DOHH2 (cell line): ENCODE data around the gene KRT33A.
"Not testable (repeated sequence)": the region's sequence is repeated elsewhere in the genome, so short reads cannot be mapped to it uniquely, and the experiment has no call there.

Experiments used
- H3F3A ChIP-seq: fragments of 200-600 bp; sonication (generic), shearing (Covaris generic); 2 replicates; pipeline ENCODE4 v1.6.0; 2016; ENCODE audit warnings: antibody characterized with exemption, mild to moderate bottlenecking; ENCODE audit not compliant: control insufficient read depth, insufficient read depth
- H3K27ac ChIP-seq: fragments of 200-600 bp; sonication (generic); 2 replicates; pipeline ENCODE4 v1.5.1; 2014; ENCODE audit warnings: low read depth, mild to moderate bottlenecking, low read length, moderate library complexity
- H3K27me3 ChIP-seq: fragments of 200-600 bp; sonication (generic); 2 replicates; pipeline ENCODE4 v1.6.1; 2014; ENCODE audit warnings: mild to moderate bottlenecking, low read length, mixed read lengths; ENCODE audit not compliant: control insufficient read depth
- H3K36me3 ChIP-seq: fragments of 200-600 bp; sonication (generic); 2 replicates; pipeline ENCODE4 v1.6.1; 2014; ENCODE audit warnings: mild to moderate bottlenecking, low read length, moderate library complexity, mixed read lengths; ENCODE audit not compliant: control insufficient read depth
- H3K4me1 ChIP-seq: fragments of 200-600 bp; sonication (generic); 2 replicates; pipeline ENCODE4 v1.6.1; 2014; ENCODE audit warnings: mild to moderate bottlenecking, low read length, mixed read lengths; ENCODE audit not compliant: control insufficient read depth
- H3K4me2 ChIP-seq: fragments of 200-600 bp; sonication (generic); 2 replicates; pipeline ENCODE4 v1.6.0; 2014; ENCODE audit warnings: mild to moderate bottlenecking, low read length, moderate library complexity
- H3K4me3 ChIP-seq: fragments of 200-600 bp; sonication (generic); 2 replicates; pipeline ENCODE4 v1.5.1; 2014; ENCODE audit warnings: mild to moderate bottlenecking, low read length, mixed read lengths
- H3K79me2 ChIP-seq: fragments of 200-600 bp; sonication (generic); 2 replicates; pipeline ENCODE4 v1.6.1; 2014; ENCODE audit warnings: mild to moderate bottlenecking, low read length, mixed read lengths; ENCODE audit not compliant: control insufficient read depth
- H3K9me2 ChIP-seq: fragments of 200-600 bp; sonication (generic); replicated peaks from 2 replicates; pipeline ENCODE4 v1.6.1; 2014; ENCODE audit warnings: mild to moderate bottlenecking, low read length, mixed read lengths; ENCODE audit not compliant: control insufficient read depth
- H3K9me3 ChIP-seq: fragments of 200-600 bp; sonication (generic); 2 replicates; pipeline ENCODE4 v1.6.1; 2014; ENCODE audit warnings: antibody characterized with exemption, low read length, mixed read lengths; ENCODE audit not compliant: control insufficient read depth, insufficient read depth
- H4K20me1 ChIP-seq: fragments of 200-600 bp; sonication (generic); 2 replicates; pipeline ENCODE4 v1.6.0; 2014; ENCODE audit warnings: low read depth, mild to moderate bottlenecking, antibody characterized with exemption, low read length, moderate library complexity; ENCODE audit not compliant: control insufficient read depth, insufficient read depth
- EZH2phosphoT487 ChIP-seq: fragments of 200-600 bp; sonication (generic); IDR thresholded peaks from 2 replicates; pipeline ENCODE4 v1.6.1; 2017; ENCODE audit warnings: borderline replicate concordance, mild to moderate bottlenecking, antibody characterized with exemption, low read length, moderate library complexity, mixed read lengths
- TF ChIP-seq, protein P1 (sequence below): fragments of 200-600 bp; sonication (generic); IDR thresholded peaks from one replicate; pipeline ENCODE4 v1.5.1; 2014; ENCODE audit warnings: antibody characterized with exemption, mild to moderate bottlenecking, low read depth, low read length; ENCODE audit not compliant: poor library complexity, severe bottlenecking

Gene KRT33A

DNA sequence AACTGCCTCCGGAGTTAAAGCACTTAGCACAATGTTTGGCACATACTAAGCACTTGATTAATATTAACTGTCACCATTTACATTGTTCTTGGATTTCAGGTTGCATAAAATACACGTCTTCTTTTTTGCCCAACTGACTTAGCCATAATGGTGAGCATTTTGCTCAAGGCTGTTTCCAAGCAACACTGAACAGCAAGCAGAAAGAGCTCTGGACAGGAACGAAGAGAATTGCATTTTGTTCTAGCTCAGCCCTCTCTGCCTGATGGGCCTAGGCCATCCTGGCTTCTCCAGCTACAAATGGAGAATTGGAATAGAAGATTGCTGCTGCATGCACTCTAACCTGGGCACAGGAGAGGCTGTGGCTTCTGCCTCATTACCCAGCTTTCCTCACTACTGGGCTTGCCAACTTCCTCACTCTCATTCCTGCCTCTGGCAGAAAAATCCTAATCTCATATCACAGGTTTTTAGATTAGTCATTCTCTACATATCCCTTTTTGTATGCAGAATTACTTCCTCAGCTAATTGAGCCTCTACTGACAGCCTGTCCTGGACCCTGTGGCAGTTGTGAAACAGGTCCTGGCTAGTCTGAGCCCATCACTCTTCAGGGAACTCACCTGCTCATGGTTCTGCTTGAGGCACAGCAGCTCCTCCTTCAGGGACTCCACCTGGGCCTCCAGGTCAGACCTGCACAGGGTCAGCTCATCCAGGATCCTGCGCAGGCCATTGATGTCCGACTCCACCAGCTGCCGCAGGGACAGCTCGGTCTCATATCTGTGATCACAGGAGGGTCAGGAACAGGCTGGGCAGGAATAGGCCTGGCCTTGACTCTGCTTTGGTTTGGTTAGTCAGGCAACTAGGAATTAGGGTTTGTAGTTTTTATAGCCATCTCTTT lies 2.5 kb downstream of the KRT33A start:
- no peaks in the 10 kb centered on the region for H3K27me3 ChIP-seq
- H3K9me2 ChIP-seq: no peaks in the 10 kb centered on the region
- no peak overlapping the region for H3K27ac ChIP-seq
- H3K4me3 ChIP-seq: no peak overlapping the region
- no peaks in the 10 kb centered on the region for H4K20me1 ChIP-seq
- no peaks in the 10 kb centered on the region for H3F3A ChIP-seq
- no peaks in the 10 kb centered on the region for H3K9me3 ChIP-seq
- no peak overlapping the region for H3K4me2 ChIP-seq
- no peaks in the 10 kb centered on the region for H3K36me3 ChIP-seq
- no peaks in the 10 kb centered on the region for H3K79me2 ChIP-seq
- no peaks in the 10 kb centered on the region for H3K4me1 ChIP-seq
- TF ChIP-seq, protein P1, sequence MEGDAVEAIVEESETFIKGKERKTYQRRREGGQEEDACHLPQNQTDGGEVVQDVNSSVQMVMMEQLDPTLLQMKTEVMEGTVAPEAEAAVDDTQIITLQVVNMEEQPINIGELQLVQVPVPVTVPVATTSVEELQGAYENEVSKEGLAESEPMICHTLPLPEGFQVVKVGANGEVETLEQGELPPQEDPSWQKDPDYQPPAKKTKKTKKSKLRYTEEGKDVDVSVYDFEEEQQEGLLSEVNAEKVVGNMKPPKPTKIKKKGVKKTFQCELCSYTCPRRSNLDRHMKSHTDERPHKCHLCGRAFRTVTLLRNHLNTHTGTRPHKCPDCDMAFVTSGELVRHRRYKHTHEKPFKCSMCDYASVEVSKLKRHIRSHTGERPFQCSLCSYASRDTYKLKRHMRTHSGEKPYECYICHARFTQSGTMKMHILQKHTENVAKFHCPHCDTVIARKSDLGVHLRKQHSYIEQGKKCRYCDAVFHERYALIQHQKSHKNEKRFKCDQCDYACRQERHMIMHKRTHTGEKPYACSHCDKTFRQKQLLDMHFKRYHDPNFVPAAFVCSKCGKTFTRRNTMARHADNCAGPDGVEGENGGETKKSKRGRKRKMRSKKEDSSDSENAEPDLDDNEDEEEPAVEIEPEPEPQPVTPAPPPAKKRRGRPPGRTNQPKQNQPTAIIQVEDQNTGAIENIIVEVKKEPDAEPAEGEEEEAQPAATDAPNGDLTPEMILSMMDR: no peak
- no peak for TF ChIP-seq EZH2phosphoT487

DNA sequence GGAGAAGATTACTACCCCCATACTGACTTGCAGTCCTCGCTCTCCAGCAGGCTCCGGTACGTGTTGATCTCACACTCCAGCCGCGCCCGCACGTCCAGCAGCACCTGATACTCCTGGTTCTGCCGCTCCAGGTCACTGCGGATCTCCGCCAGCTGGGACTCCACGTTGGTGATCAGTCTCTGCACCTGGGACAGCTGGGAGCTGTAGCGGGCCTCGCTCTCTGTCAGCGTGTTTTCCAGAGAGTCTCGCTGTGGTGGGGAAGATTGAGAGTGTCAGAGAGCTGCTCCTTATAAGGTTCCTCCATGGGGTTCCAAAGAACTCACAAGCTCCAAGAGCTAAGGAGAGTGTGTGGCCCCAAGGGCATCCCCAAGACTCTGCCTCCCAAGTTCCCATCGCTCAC lies 4.2 kb downstream of the KRT33A start:
- not testable (repeated sequence) for H3K27ac ChIP-seq, H3K27me3 ChIP-seq, H3K4me1 ChIP-seq, H3K36me3 ChIP-seq, H3K4me3 ChIP-seq, H3K79me2 ChIP-seq, H3K9me3 ChIP-seq, H3K4me2 ChIP-seq, H3F3A ChIP-seq, H4K20me1 ChIP-seq, H3K9me2 ChIP-seq

DNA sequence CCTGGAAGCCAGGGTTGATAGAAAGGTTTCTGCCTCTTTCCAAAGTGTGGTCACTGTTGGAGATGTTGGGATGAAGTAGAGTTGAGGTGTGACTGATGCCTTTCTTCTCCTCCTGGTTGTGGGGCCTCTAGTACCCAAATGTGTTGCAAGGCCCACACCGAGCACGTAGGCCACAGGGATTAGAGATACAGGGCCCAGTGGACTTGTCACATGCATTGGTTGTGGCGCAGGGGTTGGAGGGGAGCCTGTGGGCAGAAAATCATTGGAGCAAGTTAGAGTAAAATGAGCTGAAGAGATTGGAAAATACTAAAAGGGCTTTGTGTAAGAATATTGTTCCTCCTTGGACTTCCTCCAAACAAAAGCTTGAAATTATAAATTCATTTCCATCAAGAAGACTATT lies 4.6 kb downstream of the KRT33A start:
- no peak overlapping the region for H3K4me3 ChIP-seq
- H3K9me2 ChIP-seq: no peaks in the 10 kb centered on the region
- 0 out of 2 replicates have a peak, but pooled peaks cover 3% of the 10 kb centered on the region for H3K9me3 ChIP-seq
- no peaks in the 10 kb centered on the region for H3K27me3 ChIP-seq
- H3K4me2 ChIP-seq: no peak overlapping the region
- no peaks in the 10 kb centered on the region for H3K4me1 ChIP-seq
- TF ChIP-seq, protein P1: no peak
- no peak for TF ChIP-seq EZH2phosphoT487
- H3K27ac ChIP-seq: no peak overlapping the region
- no peaks in the 10 kb centered on the region for H3K36me3 ChIP-seq
- no peaks in the 10 kb centered on the region for H3F3A ChIP-seq
- no peaks in the 10 kb centered on the region for H3K79me2 ChIP-seq
- no peaks in the 10 kb centered on the region for H4K20me1 ChIP-seq

DNA sequence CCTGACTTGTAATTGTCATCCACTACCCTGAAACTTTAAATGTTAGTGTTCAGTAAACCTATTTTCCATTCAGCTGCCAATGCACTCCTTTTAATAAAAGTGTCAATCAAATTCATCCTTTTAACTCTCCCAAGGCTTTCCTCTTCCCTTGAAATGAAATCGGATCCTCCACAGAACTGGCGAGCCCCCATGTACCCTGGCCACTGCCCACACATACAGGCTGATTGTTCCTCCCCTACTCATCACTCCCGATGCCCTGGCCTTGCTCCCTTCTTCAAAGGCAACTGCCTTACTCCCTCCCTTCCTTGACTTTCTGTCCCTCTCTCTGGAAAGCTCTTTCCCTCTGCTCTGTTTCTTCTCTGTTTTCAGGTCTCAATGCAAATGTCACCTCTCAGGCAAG lies 7.6 kb downstream of the KRT33A start:
- H3F3A ChIP-seq: no peaks in the 10 kb centered on the region
- H3K9me2 ChIP-seq: no peaks in the 10 kb centered on the region
- no peaks in the 10 kb centered on the region for H4K20me1 ChIP-seq
- 0 out of 2 replicates have a peak, but pooled peaks cover 3% of the 10 kb centered on the region for H3K9me3 ChIP-seq
- no peak overlapping the region for H3K27ac ChIP-seq
- H3K4me3 ChIP-seq: no peak overlapping the region
- H3K4me2 ChIP-seq: no peak overlapping the region
- H3K79me2 ChIP-seq: no peaks in the 10 kb centered on the region
- H3K36me3 ChIP-seq: no peaks in the 10 kb centered on the region
- no peak for TF ChIP-seq EZH2phosphoT487
- TF ChIP-seq, protein P1: no peak
- H3K27me3 ChIP-seq: no peaks in the 10 kb centered on the region
- H3K4me1 ChIP-seq: peaks cover 15% of the 10 kb centered on the region
